K562 (cell line): ENCODE measurements around the gene CARS2. TPM values are rescaled to one million over a fixed set of nuclear protein-coding genes. Genes with fewer than 3 reads are reported as not detected.

Source experiments
- ATAC-seq: fragments of 200-7000 bp; cut with Tn5 transposase; 3 replicates; pipeline ENCODE4 v1.9.1; 2020; ENCODE audit warnings: moderate library complexity
- BruUV-seq: library from RNA; stranded (reverse); fragments of 400-500 nt; replicated peaks from 2 replicates; lab custom pipeline; 2021; lab: Mats Ljungman, UMichigan
- CTCF ChIA-PET: fragments of 300-600 bp; formaldehyde crosslinking; extraction: SDS; loops from one replicate; lab custom pipeline; 2021; ENCODE audit warnings: low intra/inter-chr PET ratio; lab: Yijun Ruan, JAX
- POLR2A ChIA-PET: fragments of 300-600, 350-650 bp; sonication (Branson Sonifier 250); formaldehyde crosslinking; extraction: SDS; loops from one replicate; lab custom pipeline; 2021; ENCODE audit warnings: antibody characterized with exemption, inconsistent platforms; lab: Yijun Ruan, JAX
- DNase-seq, 4 experiments: peaks; one replicate each; pipeline versions ENCODE4 v3.0.0 to v3.0.0-alpha.2; 2011 to 2018; ENCODE audit warnings: low spot score in 3 of 4, mixed read lengths in 3 of 4; ENCODE audit errors: extremely low read depth in 1 of 4
- FAIRE-seq: peaks from 2 replicates; lab custom pipeline; 2011; peaks lifted over from hg19 to GRCh38; lab: Jason Lieb, UNC
- H2AFZ ChIP-seq: 2 replicates; pipeline ENCODE4 v1.6.0; 2011; ENCODE audit warnings: low read depth, low read length, control low read depth, inconsistent platforms
- H3K27ac ChIP-seq: fragments of 200-600 bp; 3 replicates; pipeline ENCODE4 v1.8.0; 2011; ENCODE audit warnings: low read depth, mild to moderate bottlenecking, control low read depth, inconsistent platforms, low read length, moderate library complexity, mixed read lengths; ENCODE audit errors: extremely low read depth
- H3K27me3 ChIP-seq, 2 experiments: fragments of 300-600 bp in 1 of 2; 2 replicates in 1 of 2; 3 replicates in 1 of 2; pipeline versions ENCODE4 v1.6.0 to v1.8.0; 2011; ENCODE audit warnings: inconsistent platforms in 2 of 2, low read length in 2 of 2, mild to moderate bottlenecking in 1 of 2, mixed read lengths in 1 of 2, moderate library complexity in 1 of 2; ENCODE audit not compliant: control insufficient read depth in 2 of 2, insufficient read depth in 2 of 2
- H3K36me3 ChIP-seq: fragments of 300-600 bp; 3 replicates; pipeline ENCODE4 v1.8.0; 2011; ENCODE audit warnings: mild to moderate bottlenecking, low read length, inconsistent platforms; ENCODE audit not compliant: control insufficient read depth, insufficient read depth
- H3K4me1 ChIP-seq, 2 experiments: fragments of 200-600 bp in 1 of 2; replicated peaks in 1 of 2; 2 replicates in 1 of 2; 3 replicates in 1 of 2; pipeline versions ENCODE4 v1.5.1 to v1.8.0; 2011; ENCODE audit warnings: inconsistent platforms in 2 of 2, low read length in 2 of 2, mild to moderate bottlenecking in 1 of 2, mixed read lengths in 1 of 2, moderate library complexity in 1 of 2; ENCODE audit not compliant: control insufficient read depth in 2 of 2, insufficient read depth in 2 of 2
- H3K4me2 ChIP-seq: 2 replicates; pipeline ENCODE4 v1.6.1; 2011; ENCODE audit warnings: low read length, control low read depth, inconsistent platforms, mixed read lengths; ENCODE audit not compliant: insufficient read depth
- H3K4me3 ChIP-seq: fragments of 200-600 bp; sonication (generic), shearing (Covaris generic); 2 replicates; pipeline ENCODE4 v1.5.1; 2016; ENCODE audit warnings: control low read depth, inconsistent platforms
- H3K79me2 ChIP-seq: fragments of 200-600 bp; 3 replicates; pipeline ENCODE4 v1.8.0; 2011; ENCODE audit warnings: low read length, inconsistent platforms; ENCODE audit not compliant: control insufficient read depth, insufficient read depth
- H3K9ac ChIP-seq, 2 experiments: 2 replicates each; pipeline versions ENCODE4 v1.6.0 to v1.6.1; 2011; ENCODE audit warnings: low read depth in 2 of 2, low read length in 2 of 2, control low read depth in 1 of 2, inconsistent platforms in 1 of 2, mild to moderate bottlenecking in 1 of 2, mixed read lengths in 1 of 2; ENCODE audit not compliant: insufficient read depth in 1 of 2
- H3K9me1 ChIP-seq: one replicate; pipeline ENCODE4 v1.6.0; 2011; ENCODE audit warnings: inconsistent platforms, mild to moderate bottlenecking, low read length, moderate library complexity; ENCODE audit not compliant: control insufficient read depth, insufficient read depth
- H3K9me3 ChIP-seq: replicated peaks from 2 replicates; pipeline ENCODE4 v1.5.1; 2011; ENCODE audit warnings: low read depth, low read length, inconsistent platforms; ENCODE audit not compliant: control insufficient read depth, insufficient read depth
- H4K20me1 ChIP-seq: replicated peaks from 2 replicates; pipeline ENCODE4 v1.6.1; 2011; ENCODE audit warnings: low read length, inconsistent platforms, mixed read lengths; ENCODE audit not compliant: control insufficient read depth, insufficient read depth
- CBX3 ChIP-seq, 2 experiments: IDR thresholded peaks; 1 replicate in 1 of 2; 2 replicates in 1 of 2; pipeline ENCODE4 v1.6.1; 2012; ENCODE audit warnings: inconsistent platforms in 2 of 2, low read length in 2 of 2, borderline replicate concordance in 1 of 2, control low read depth in 1 of 2
- CCNT2 ChIP-seq: IDR thresholded peaks from 2 replicates; pipeline ENCODE4 v1.6.1; 2011; ENCODE audit warnings: borderline replicate concordance, low read depth, mild to moderate bottlenecking, moderate library complexity, mixed read lengths, low read length; ENCODE audit not compliant: insufficient read length; ENCODE audit errors: extremely low read depth
- CEBPG ChIP-seq, 3 experiments: fragments of 200-800 bp in 1 of 3; sonication (Bioruptor generic) in 1 of 3; sonication (generic) in 1 of 3; formaldehyde crosslinking in 1 of 3; IDR thresholded peaks in 2 of 3; conservative IDR thresholded peaks in 1 of 3; 2 replicates each; pipeline versions ENCODE4 v1.6.1 to v1.8.0; 2016 to 2022; ENCODE audit warnings: missing compliant biosample characterization in 2 of 3, missing genetic modification characterization in 2 of 3, mild to moderate bottlenecking in 1 of 3, missing genetic modification reagents in 1 of 3
- ESRRB ChIP-seq: fragments of 250-450 bp; sonication (Bioruptor Pico); IDR thresholded peaks from 2 replicates; pipeline ENCODE4 v1.5.0; 2020; ENCODE audit warnings: mild to moderate bottlenecking, moderate library complexity, borderline replicate concordance
- KAT2B ChIP-seq: IDR thresholded peaks from one replicate; pipeline ENCODE4 v1.6.1; 2012; ENCODE audit warnings: low read depth, mild to moderate bottlenecking, control low read depth, inconsistent platforms, low read length, moderate library complexity
- TEAD1 ChIP-seq, 2 experiments: fragments of 450-650 bp in 1 of 2; sonication (generic) in 1 of 2; formaldehyde crosslinking; IDR thresholded peaks; 2 replicates each; pipeline versions ENCODE4 v1.4.0 to v1.8.0; 2020 to 2022; ENCODE audit warnings: mild to moderate bottlenecking in 2 of 2, missing genetic modification reagents in 1 of 2
- ZNF830 ChIP-seq: fragments of 250-450 bp; sonication (Bioruptor Pico); IDR thresholded peaks from 2 replicates; pipeline ENCODE4 v1.5.0; 2021; ENCODE audit warnings: mild to moderate bottlenecking
- WGBS: fragments of 100-300 bp; shearing (Covaris generic); methylation state at CpG from one replicate; pipeline ENCODE4 v1.1.6; 2016; ENCODE audit warnings: low coverage, mixed read lengths; ENCODE audit not compliant: insufficient coverage; ENCODE audit errors: missing lambda C conversion rate; 5-methylcytosine and 5-hydroxymethylcytosine counted together
- in situ Hi-C: fragments of 300-500 bp; cut with MboI; formaldehyde crosslinking; loops from 4 replicates; pipeline ENCODE4 v1.15.0; 2018; ENCODE audit warnings: inconsistent platforms, mixed read lengths
- intact Hi-C: fragments of 100-400 bp; cut with micrococcal nuclease; formaldehyde crosslinking; loops from 2 replicates; pipeline ENCODE4 v1.14.2; 2022
- polyA plus RNA-seq, 8 experiments: library from polyadenylated mRNA; depleted of rRNA in 4 of 8; stranded (reverse) in 5 of 8; unstranded in 3 of 8; fragments of >200 nt; fragmentation: Nextera tagmentation in 2 of 8; fragmentation: Illumina TruSeq in 1 of 8; extraction: Ambion mirVana in 2 of 8; extraction: Trizol in 1 of 8; gene quantifications; 2 replicates each; pipeline versions ENCODE4 v1.2.1 to v1.2.3, GENCODE V29; 2011 to 2014; ENCODE audit warnings: inconsistent platforms in 1 of 8, missing spikeins in 1 of 8
- total RNA-seq, 7 experiments: library from RNA; depleted of rRNA in 6 of 7; stranded (reverse); fragments of >200 nt in 6 of 7; fragmentation: Illumina TruSeq in 2 of 7; extraction: Trizol in 2 of 7; gene quantifications; 2 replicates each; pipeline versions ENCODE4 v1.2.1 to v1.2.3, GENCODE V29; 2011 to 2021; ENCODE audit warnings: low replicate concordance in 1 of 7
- TF ChIP-seq, protein P1 (sequence below): fragments of 250-450 bp; sonication (Bioruptor Pico); IDR thresholded peaks from 2 replicates; pipeline ENCODE4 v1.8.0; 2021; ENCODE audit warnings: moderate library complexity, mild to moderate bottlenecking, inconsistent platforms
- TF ChIP-seq, protein P2 (sequence below), 2 experiments: IDR thresholded peaks; 2 replicates each; pipeline ENCODE4 v1.6.1; 2011; ENCODE audit warnings: borderline replicate concordance in 1 of 2, control low read depth in 1 of 2, low read depth in 1 of 2, low read length in 1 of 2, mild to moderate bottlenecking in 1 of 2, mixed read lengths in 1 of 2, moderate library complexity in 1 of 2; ENCODE audit not compliant: insufficient read depth in 1 of 2, insufficient read length in 1 of 2, poor library complexity in 1 of 2, severe bottlenecking in 1 of 2; ENCODE audit errors: extremely low read depth in 1 of 2

CARS2 gene
- total and polyA plus RNA-seq, 9 of the 15 experiments (the other 6 are each of a cell fraction or from before 2014, with no cell fraction given), result 1.7 to 37.4 (median 30.5) TPM

DNA sequence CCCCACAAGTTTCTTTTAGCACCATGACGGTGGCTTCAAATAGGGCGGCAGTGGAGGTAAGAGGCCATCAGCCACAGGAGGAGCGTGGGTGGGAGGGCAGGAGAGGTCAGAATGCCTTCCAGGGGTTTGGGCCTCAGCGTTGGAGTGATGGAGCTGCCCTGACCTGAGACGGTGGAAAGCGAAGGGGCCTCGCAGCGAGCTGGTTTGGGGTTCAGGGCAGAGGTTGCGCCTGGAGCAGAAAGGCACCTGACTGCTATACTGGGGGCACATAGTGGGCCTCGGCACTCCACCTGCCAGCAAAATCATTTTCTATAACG is 91.0 kb downstream of the CARS2 start:
- Histone ChIP-seq H3K27ac (peak overlapping the region; percentile 80), H3K27me3 (no peaks in the 10 kb centered on the region), H4K20me1 (peaks cover 19% of the 10 kb centered on the region), H3K9ac (peak overlapping the region; percentile 68 to 97; a peak in 2 of 4 replicates), H3K9me1 (no peaks in the 10 kb centered on the region), H2AFZ (peak overlapping the region; percentile 90), H3K4me3 (peak overlapping the region; percentile 77), H3K4me2 (peak overlapping the region; percentile 86), H3K4me1 (peaks cover 20% of the 10 kb centered on the region in 2 experiments), H3K9me3 (0 out of 2 replicates have a peak, but pooled peaks cover 2% of the 10 kb centered on the region), H3K36me3 (peaks cover 5% of the 10 kb centered on the region; the same call in 1 of the 3 replicates), H3K79me2 (peaks cover 46% of the 10 kb centered on the region)
- WGBS, result 85% methylated on average over 11 of the region's 11 CpGs
- POLR2A ChIA-PET, result interaction anchor here (0.6 to 1.0 kb wide), 6 partner anchors 13 to 1836 kb away, joined by 3 to 4 read pairs (median 3); no protein-coding TSS in a partner anchor
- in situ Hi-C loops, result no loop called here
- FAIRE-seq (no peak), DNase-seq (no peak), ATAC-seq (no peak)
- TF ChIP-seq CBX3 (IDR thresholded peaks at IDR 0.05; ENCODE audit: borderline replicate concordance in 1 of 2, low read length in 2 of 2) (peak in 1 of 2 experiments; percentile 25; a peak in 1 of 3 replicates), CEBPG (CRISPR knock-in tag; IDR thresholded peaks at IDR 0.05) (no peak), CEBPG (tag; conservative IDR thresholded peaks at IDR 0.05 in 1 of 2, IDR thresholded peaks at IDR 0.05 in 1 of 2) (no peak), CCNT2 (no peak), ESRRB (CRISPR knock-in tag) (no peak), KAT2B (no peak), TEAD1 (CRISPR knock-in tag; IDR thresholded peaks at IDR 0.05) (0 out of 4 replicates have a peak, but pooled peaks of 1 of the 2 experiments have one; percentile 10), ZNF830 (CRISPR knock-in tag) (no peak)
- TF ChIP-seq, protein P1, sequence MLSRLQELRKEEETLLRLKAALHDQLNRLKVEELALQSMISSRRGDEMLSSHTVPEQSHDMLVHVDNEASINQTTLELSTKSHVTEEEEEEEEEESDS (CRISPR knock-in tag), result no peak
- TF ChIP-seq, protein P2, sequence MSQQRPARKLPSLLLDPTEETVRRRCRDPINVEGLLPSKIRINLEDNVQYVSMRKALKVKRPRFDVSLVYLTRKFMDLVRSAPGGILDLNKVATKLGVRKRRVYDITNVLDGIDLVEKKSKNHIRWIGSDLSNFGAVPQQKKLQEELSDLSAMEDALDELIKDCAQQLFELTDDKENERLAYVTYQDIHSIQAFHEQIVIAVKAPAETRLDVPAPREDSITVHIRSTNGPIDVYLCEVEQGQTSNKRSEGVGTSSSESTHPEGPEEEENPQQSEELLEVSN (IDR thresholded peaks at IDR 0.05; ENCODE audit: borderline replicate concordance in 1 of 2, extremely low read depth in 1 of 2, insufficient read depth in 1 of 2, insufficient read length in 1 of 2, low read depth in 1 of 2, low read length in 1 of 2, poor library complexity in 1 of 2, severe bottlenecking in 1 of 2), result peak in 1 of 2 experiments; percentile 44
- BruUV-seq, result TSS peak; percentile 93
- CTCF ChIA-PET, result no interaction called here
- intact Hi-C loops, result loop anchor here (2.0 kb wide), 1 partner anchor 100 kb away; no protein-coding TSS in a partner anchor
